GM18526 (cell line): Measurements from ENCODE around the gene BRAP.

Experiments
- POLR2A ChIP-seq: IDR thresholded peaks from 3 replicates; pipeline ENCODE4 v1.6.1; 2011; ENCODE audit not compliant: insufficient read length; ENCODE audit errors: extremely low read depth

The BRAP gene

DNA sequence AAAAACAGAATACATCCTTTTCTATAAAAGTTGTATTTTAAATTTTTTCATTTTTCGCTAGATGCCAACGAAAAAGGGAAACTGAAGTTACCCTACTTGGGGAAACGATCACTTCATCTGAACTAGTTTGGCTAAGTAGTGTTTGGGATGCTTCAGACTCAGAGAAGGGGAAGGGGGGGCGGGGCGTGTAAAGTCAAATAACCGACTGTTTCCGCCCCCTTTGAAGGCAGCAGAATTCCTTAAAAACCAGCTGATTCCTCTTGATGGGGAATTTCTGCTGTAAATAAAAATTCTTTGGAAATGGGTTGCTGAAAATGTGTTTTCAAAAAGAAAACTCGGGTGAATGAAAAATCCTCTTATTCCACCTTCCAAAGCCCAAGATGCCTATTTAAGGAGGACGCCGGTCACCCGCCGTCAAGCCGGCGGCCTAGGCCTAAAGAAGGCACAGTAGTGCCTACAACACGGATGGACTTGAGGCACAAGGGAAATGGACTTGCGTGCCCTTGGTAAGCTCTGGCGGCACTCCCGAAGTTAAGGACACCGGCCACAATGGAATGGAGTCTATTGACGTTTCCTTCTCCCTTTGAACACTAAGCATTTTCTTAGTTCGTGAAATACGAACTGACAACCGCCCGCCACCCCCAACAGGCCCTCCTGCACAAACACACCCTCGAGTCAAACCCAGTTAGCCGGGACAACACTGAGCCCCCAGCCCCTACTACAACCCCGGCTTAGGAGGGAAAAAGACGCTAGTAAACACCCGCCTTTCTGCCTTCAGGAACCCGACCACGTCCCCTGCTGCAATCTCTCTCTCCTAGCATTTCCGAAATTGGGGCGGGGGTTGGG, 88.5 kb downstream of the BRAP start:
- TF ChIP-seq POLR2A: no peak
